SK-N-SH (cell line): ENCODE measurements around the gene ADD1. TPM values are rescaled to one million over a fixed set of nuclear protein-coding genes. Genes with fewer than 3 reads are reported as not detected.

Experiments used
- CTCF ChIA-PET: fragments of 300-600, 350-600 bp; formaldehyde crosslinking; extraction: SDS; loops from one replicate; lab custom pipeline; 2021; lab: Yijun Ruan, JAX
- POLR2A ChIA-PET: fragments of 350-600 bp; sonication (Branson Sonifier 250); formaldehyde crosslinking; extraction: SDS; loops from one replicate; lab custom pipeline; 2020; ENCODE audit warnings: antibody characterized with exemption, inconsistent platforms; lab: Yijun Ruan, JAX
- DNase-seq: peaks from one replicate; pipeline ENCODE4 v3.0.0; 2012
- H2AFZ ChIP-seq: fragments of 200-600 bp; sonication (generic); 2 replicates; pipeline ENCODE4 v1.8.1; 2016; ENCODE audit warnings: antibody characterized with exemption, mild to moderate bottlenecking, low read depth
- H3F3A ChIP-seq: fragments of 200-600 bp; sonication (generic); replicated peaks from 2 replicates; pipeline ENCODE3; 2016; ENCODE audit warnings: antibody characterized with exemption, mild to moderate bottlenecking; ENCODE audit not compliant: insufficient read depth
- H3K27ac ChIP-seq, 2 experiments: fragments of 200-500 bp in 1 of 2; fragments of 200-600 bp in 1 of 2; sonication (Bioruptor generic) in 1 of 2; sonication (generic), shearing (Covaris generic) in 1 of 2; 2 replicates each; pipeline versions ENCODE4 v1.5.1 to v1.6.1; 2014 to 2016; ENCODE audit warnings: low read depth in 2 of 2, inconsistent platforms in 1 of 2, low read length in 1 of 2, mild to moderate bottlenecking in 1 of 2, mixed read lengths in 1 of 2
- H3K27me3 ChIP-seq: fragments of 200-600 bp; sonication (generic), shearing (Covaris generic); 2 replicates; pipeline ENCODE4 v1.6.1; 2016; ENCODE audit warnings: mixed run types; ENCODE audit not compliant: insufficient read depth
- H3K36me3 ChIP-seq, 2 experiments: fragments of 200-500 bp in 1 of 2; fragments of 200-600 bp in 1 of 2; sonication (Bioruptor generic) in 1 of 2; sonication (generic) in 1 of 2; replicated peaks in 1 of 2; 2 replicates each; pipeline versions ENCODE3 to v1.5.1; 2014 to 2016; ENCODE audit warnings: low read length in 1 of 2, mild to moderate bottlenecking in 1 of 2; ENCODE audit not compliant: insufficient read depth in 2 of 2, control insufficient read depth in 1 of 2
- H3K4me1 ChIP-seq, 2 experiments: fragments of 200-500 bp in 1 of 2; fragments of 200-600 bp in 1 of 2; sonication (Bioruptor generic) in 1 of 2; sonication (generic), shearing (Covaris generic) in 1 of 2; 2 replicates each; pipeline versions ENCODE4 v1.5.1 to v1.6.1; 2014 to 2016; ENCODE audit warnings: low read depth in 1 of 2, low read length in 1 of 2, mixed run types in 1 of 2; ENCODE audit not compliant: insufficient read depth in 2 of 2, control insufficient read depth in 1 of 2
- H3K4me2 ChIP-seq: fragments of 200-600 bp; sonication (generic), shearing (Covaris generic); 2 replicates; pipeline ENCODE4 v1.6.1; 2017; ENCODE audit warnings: mixed run types
- H3K4me3 ChIP-seq, 2 experiments: fragments of 200-500 bp in 1 of 2; fragments of 200-600 bp in 1 of 2; sonication (Bioruptor generic) in 1 of 2; sonication (generic), shearing (Covaris generic) in 1 of 2; 2 replicates each; pipeline versions ENCODE4 v1.5.1 to v1.8.1; 2014 to 2016; ENCODE audit warnings: low read depth in 2 of 2, inconsistent platforms in 1 of 2, low read length in 1 of 2, mild to moderate bottlenecking in 1 of 2, mixed read lengths in 1 of 2, moderate library complexity in 1 of 2
- H3K79me2 ChIP-seq: fragments of 200-600 bp; sonication (generic); 2 replicates; pipeline ENCODE4 v1.8.1; 2017; ENCODE audit warnings: mild to moderate bottlenecking; ENCODE audit not compliant: insufficient read depth
- H3K9ac ChIP-seq: fragments of 200-600 bp; sonication (generic); 2 replicates; pipeline ENCODE4 v1.6.1; 2017; ENCODE audit warnings: mixed run types
- H3K9me2 ChIP-seq: fragments of 200-600 bp; sonication (generic); 2 replicates; pipeline ENCODE4 v1.6.1; 2017; ENCODE audit warnings: mixed run types
- H3K9me3 ChIP-seq: fragments of 200-600 bp; sonication (generic); 2 replicates; pipeline ENCODE4 v1.6.1; 2017; ENCODE audit warnings: mixed run types, mild to moderate bottlenecking, moderate library complexity
- H4K20me1 ChIP-seq: fragments of 200-600 bp; sonication (generic); 2 replicates; pipeline ENCODE4 v1.6.1; 2017; ENCODE audit warnings: mild to moderate bottlenecking, mixed run types; ENCODE audit not compliant: insufficient read depth
- CHD2 ChIP-seq: fragments of 150-350 bp; IDR thresholded peaks from 2 replicates; pipeline ENCODE4 v1.6.1; 2018; ENCODE audit warnings: low read length; ENCODE audit not compliant: partially characterized antibody
- EP300 ChIP-seq, 2 experiments: IDR thresholded peaks; 2 replicates each; pipeline versions ENCODE4 v1.4.0 to v1.6.1; 2012; ENCODE audit warnings: borderline replicate concordance in 1 of 2, low read depth in 1 of 2, low read length in 1 of 2
- EZH2phosphoT487 ChIP-seq: fragments of 200-600 bp; sonication (generic); IDR thresholded peaks from 2 replicates; pipeline ENCODE4 v1.6.1; 2017; ENCODE audit warnings: low read depth, mixed run types, mild to moderate bottlenecking, antibody characterized with exemption, moderate library complexity, borderline replicate concordance
- FOXJ3 ChIP-seq: sonication (generic); formaldehyde crosslinking; IDR thresholded peaks from 2 replicates; pipeline ENCODE4 v1.5.1; 2020; ENCODE audit warnings: mild to moderate bottlenecking, missing genetic modification reagents
- FOXM1 ChIP-seq: IDR thresholded peaks from 2 replicates; pipeline ENCODE4 v1.4.0; 2012; ENCODE audit warnings: low read depth, mild to moderate bottlenecking
- GABPA ChIP-seq: IDR thresholded peaks from 2 replicates; pipeline ENCODE4 v1.4.0; 2012; ENCODE audit warnings: low read depth, mild to moderate bottlenecking
- GATA2 ChIP-seq: sonication (generic); formaldehyde crosslinking; IDR thresholded peaks from 2 replicates; pipeline ENCODE4 v1.5.0; 2020; ENCODE audit warnings: mild to moderate bottlenecking, missing genetic modification reagents
- MEF2A ChIP-seq: IDR thresholded peaks from 2 replicates; pipeline ENCODE4 v1.4.0; 2012; ENCODE audit warnings: low read depth, borderline replicate concordance
- NFIC ChIP-seq: IDR thresholded peaks from 2 replicates; pipeline ENCODE4 v1.4.0; 2012; ENCODE audit warnings: borderline replicate concordance
- NRF1 ChIP-seq: IDR thresholded peaks from 2 replicates; pipeline ENCODE4 v1.6.1; 2012; ENCODE audit warnings: low read depth, mild to moderate bottlenecking, low read length
- RAD21 ChIP-seq: IDR thresholded peaks from 2 replicates; pipeline ENCODE4 v1.6.1; 2012; ENCODE audit warnings: mild to moderate bottlenecking, low read length
- RCOR1 ChIP-seq: fragments of 150-350 bp; IDR thresholded peaks from 2 replicates; pipeline ENCODE4 v1.6.1; 2017; ENCODE audit warnings: antibody characterized with exemption, low read length
- RXRA ChIP-seq: IDR thresholded peaks from 2 replicates; pipeline ENCODE4 v1.4.0; 2012; ENCODE audit warnings: low read depth, mild to moderate bottlenecking, borderline replicate concordance
- TCF12 ChIP-seq: IDR thresholded peaks from 2 replicates; pipeline ENCODE4 v1.4.0; 2012
- TEAD4 ChIP-seq: IDR thresholded peaks from 2 replicates; pipeline ENCODE4 v1.4.0; 2012; ENCODE audit warnings: mild to moderate bottlenecking, borderline replicate concordance; ENCODE audit not compliant: insufficient read depth
- USF2 ChIP-seq: fragments of 150-350 bp; IDR thresholded peaks from 2 replicates; pipeline ENCODE4 v1.6.1; 2017; ENCODE audit warnings: antibody characterized with exemption, low read length, low read depth, borderline replicate concordance
- ZBTB33 ChIP-seq: IDR thresholded peaks from 2 replicates; pipeline ENCODE4 v1.4.0; 2012; ENCODE audit warnings: low read depth, borderline replicate concordance
- WGBS: methylation state at CpG from one replicate; pipeline ENCODE4 v1.1.6; 2017; ENCODE audit warnings: low lambda C conversion rate; 5-methylcytosine and 5-hydroxymethylcytosine counted together
- polyA plus RNA-seq, 3 experiments: library from polyadenylated mRNA; depleted of rRNA; stranded (reverse); fragments of >200 nt; gene quantifications; 2 replicates each; pipeline ENCODE4 v1.2.3, GENCODE V29; 2012

Gene ADD1
- polyA plus RNA-seq, 1 of the 3 experiments (the other 2 are of a cell fraction): 155 TPM

- no peaks in the 10 kb centered on the region for H3K9me2 ChIP-seq
- TF ChIP-seq GATA2 (no peak), TEAD4 (no peak), MEF2A (no peak), NFIC (no peak), RCOR1 (no peak), EP300 (IDR thresholded peaks at IDR 0.05; ENCODE audit: borderline replicate concordance in 1 of 2, low read depth in 1 of 2, low read length in 1 of 2) (no peak), GABPA (no peak), TCF12 (no peak), FOXM1 (no peak), FOXJ3 (CRISPR knock-in tag) (no peak), USF2 (no peak), RAD21 (no peak), RXRA (no peak), EZH2phosphoT487 (no peak), CHD2 (no peak), ZBTB33 (no peak), NRF1 (no peak)
- TF ChIP-seq, all 33 proteins: peak for 0
- no peak overlapping the region for H3K4me2 ChIP-seq
- H3K4me1 ChIP-seq: no peaks in the 10 kb centered on the region; a peak in 1 of 4 replicates
- no peak overlapping the region for H3K9ac ChIP-seq
- no peak overlapping the region for H3K4me3 ChIP-seq
- peaks cover 39 to 45% of the 10 kb centered on the region in 2 experiments for H3K36me3 ChIP-seq
- H3F3A ChIP-seq: no peaks in the 10 kb centered on the region
- peaks cover 49% of the 10 kb centered on the region for H3K79me2 ChIP-seq
- WGBS: 95% methylated on average over 7 of the region's 10 CpGs
- H3K27ac ChIP-seq: no peak overlapping the region; a peak in 1 of 4 replicates
- POLR2A ChIA-PET: no interaction called here
- peaks cover 28% of the 10 kb centered on the region for H4K20me1 ChIP-seq
- H2AFZ ChIP-seq: no peak overlapping the region
- no peaks in the 10 kb centered on the region for H3K9me3 ChIP-seq
- DNase-seq: no peak
- CTCF ChIA-PET: interaction anchor here (1.3 kb wide), 1 partner anchor 8 kb away, joined by 3 read pairs; no protein-coding TSS in a partner anchor
- no peaks in the 10 kb centered on the region for H3K27me3 ChIP-seq
These were observed 79.5 kb downstream of the ADD1 start for GRCh38 chr4:2923141-2923551.
